Esophagus (tissue), 2 donors: ENCODE measurements around the gene DGCR6. TPM values are rescaled to one million over a fixed set of nuclear protein-coding genes. Genes with fewer than 3 reads are reported as not detected.
"Not testable (repeated sequence)": the region's sequence is repeated elsewhere in the genome, so short reads cannot be mapped to it uniquely, and the experiment has no call there.

Experiments used
- H3K27ac ChIP-seq, 2 donors: one replicate each; pipeline ENCODE4 v1.5.1; 2013; ENCODE audit warnings: low read depth in 2 of 2, mild to moderate bottlenecking in 2 of 2, inconsistent platforms in 1 of 2, low read length in 1 of 2, moderate library complexity in 1 of 2
- H3K27me3 ChIP-seq, 2 donors: one replicate each; pipeline ENCODE4 v1.6.1; 2013; ENCODE audit warnings: low read length in 2 of 2, control low read depth in 1 of 2, mild to moderate bottlenecking in 1 of 2; ENCODE audit not compliant: insufficient read depth in 2 of 2, control insufficient read depth in 1 of 2
- H3K36me3 ChIP-seq, 2 donors: one replicate each; pipeline ENCODE4 v1.6.1; 2013; ENCODE audit warnings: low read length in 1 of 2; ENCODE audit not compliant: control insufficient read depth in 2 of 2, insufficient read depth in 2 of 2
- H3K4me1 ChIP-seq, 2 donors: one replicate each; pipeline ENCODE4 v1.6.1; 2013; ENCODE audit warnings: low read length in 1 of 2; ENCODE audit not compliant: control insufficient read depth in 2 of 2, insufficient read depth in 2 of 2
- H3K4me3 ChIP-seq, 2 donors: one replicate each; pipeline ENCODE4 v1.5.1; 2013; ENCODE audit warnings: low read length in 2 of 2, mild to moderate bottlenecking in 2 of 2, low read depth in 1 of 2, moderate library complexity in 1 of 2
- H3K9me3 ChIP-seq, 2 donors: one replicate each; pipeline ENCODE4 v1.6.1; 2013; ENCODE audit warnings: mild to moderate bottlenecking in 2 of 2, low read depth in 1 of 2, low read length in 1 of 2, moderate library complexity in 1 of 2; ENCODE audit not compliant: control insufficient read depth in 2 of 2, insufficient read depth in 1 of 2
- WGBS, 2 donors: extraction: QIAGEN DNeasy Blood & Tissue Kit; methylation state at CpG; one replicate each; pipeline ENCODE4 v1.1.7; 2013; 5-methylcytosine and 5-hydroxymethylcytosine counted together
- polyA plus RNA-seq, 2 donors: library from polyadenylated mRNA; stranded (reverse); fragments of 200-250 nt; gene quantifications; one replicate each; pipeline ENCODE4 v1.2.3, GENCODE V29; 2013
- donor health status: healthy with polysubstance abuse.
- donor health status: Bipolar disorder and iron deficiency.

Gene DGCR6
- under 1 TPM; 0.57 to 0.68 TPM for polyA plus RNA-seq

- Histone ChIP-seq H3K36me3 (no peaks in the 10 kb centered on the region), H3K27ac (no peak within 1 kb of the TSS), H3K4me3 (no peak within 1 kb of the TSS), H3K9me3 (no peaks in the 10 kb centered on the region), H3K4me1 (no peaks in the 10 kb centered on the region), H3K27me3 (no peaks in the 10 kb centered on the region)
- WGBS, 2 donors = 11% methylated on average over 9 of the region's 77 CpGs; no CpG with 5 or more reads in 1 of the 2 donors
Measured at GRCh38 chr22:18905540-18906409, at the start of gene DGCR6. DGCR6 (plus strand) TSS chr22:18906320; CDS start chr22:18906375, 55 bp downstream.

GRCh38 chr22:18859314-18859713 lies 46.8 kb upstream of the DGCR6 start:
- not testable (repeated sequence) for H3K36me3 ChIP-seq, H3K4me1 ChIP-seq, H3K27ac ChIP-seq, H3K9me3 ChIP-seq, H3K27me3 ChIP-seq, H3K4me3 ChIP-seq
- 21 to 25% methylated on average over 3 of the region's 7 CpGs for WGBS, 2 donors

GRCh38 chr22:18881260-18881659 lies 24.9 kb upstream of the DGCR6 start:
- H3K4me1 ChIP-seq, H3K4me3 ChIP-seq, H3K36me3 ChIP-seq, H3K9me3 ChIP-seq, H3K27me3 ChIP-seq, H3K27ac ChIP-seq: not testable (repeated sequence)
- 28 to 39% methylated on average over 3 of the region's 3 CpGs for WGBS, 2 donors

GRCh38 chr22:18884465-18884864 lies 21.7 kb upstream of the DGCR6 start:
- not testable (repeated sequence) for H3K27me3 ChIP-seq, H3K36me3 ChIP-seq, H3K4me1 ChIP-seq, H3K9me3 ChIP-seq, H3K27ac ChIP-seq, H3K4me3 ChIP-seq
- WGBS, 2 donors = 86 to 89% methylated on average over 4 of the region's 4 CpGs

- Histone ChIP-seq H3K4me1 (no peaks in the 10 kb centered on the region), H3K27me3 (no peaks in the 10 kb centered on the region), H3K4me3 (no peak overlapping the region), H3K27ac (no peak overlapping the region), H3K36me3 (no peaks in the 10 kb centered on the region), H3K9me3 (no peaks in the 10 kb centered on the region)
- 38 to 63% methylated on average over 1 of the region's 8 CpGs for WGBS, 2 donors
Measured at GRCh38 chr22:18888115-18888514, 18.0 kb upstream of the DGCR6 start.

DNA sequence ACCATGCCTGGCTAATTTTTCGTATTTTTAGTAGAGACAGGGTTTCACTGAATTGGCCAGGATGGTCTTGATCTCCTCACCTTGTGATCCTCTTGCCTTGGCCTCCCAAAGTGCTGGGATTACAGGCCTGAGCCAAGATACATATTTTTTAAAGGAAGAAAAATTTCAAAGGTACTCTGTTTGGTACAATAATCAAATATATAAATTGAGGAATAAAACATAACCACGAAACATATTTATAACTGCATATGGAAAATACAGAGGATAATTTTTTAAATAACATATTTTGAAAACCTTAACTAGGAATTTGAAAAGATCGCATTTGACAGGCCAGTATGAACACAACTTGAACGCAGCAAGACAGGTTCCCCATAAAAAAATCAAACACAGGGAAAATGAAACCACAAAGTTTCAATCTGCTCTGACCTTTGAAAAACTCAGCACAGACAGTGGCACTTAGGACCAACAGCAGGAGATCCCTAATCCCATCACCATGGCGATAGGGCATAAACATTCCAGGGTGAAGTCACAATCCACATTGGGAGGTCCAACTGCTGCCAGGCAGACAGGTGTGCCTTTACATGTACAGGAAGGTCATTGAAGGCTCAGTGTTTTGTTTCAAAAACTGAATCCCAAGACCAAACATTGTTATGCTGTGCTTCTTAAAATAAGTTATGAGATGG lies 15.5 kb upstream of the DGCR6 start:
- H3K27ac ChIP-seq, H3K36me3 ChIP-seq, H3K9me3 ChIP-seq, H3K4me3 ChIP-seq, H3K4me1 ChIP-seq, H3K27me3 ChIP-seq: not testable (repeated sequence)
- WGBS, 2 donors = no CpG with 5 or more reads among the region's 5 CpGs

GRCh38 chr22:18893775-18894174 lies 12.3 kb upstream of the DGCR6 start:
- not testable (repeated sequence) for H3K9me3 ChIP-seq, H3K27me3 ChIP-seq, H3K4me1 ChIP-seq, H3K27ac ChIP-seq, H3K4me3 ChIP-seq, H3K36me3 ChIP-seq
- no CpG with 5 or more reads among the region's 4 CpGs for WGBS, 2 donors

- H3K4me1 ChIP-seq, H3K9me3 ChIP-seq, H3K27ac ChIP-seq, H3K4me3 ChIP-seq, H3K27me3 ChIP-seq, H3K36me3 ChIP-seq: not testable (repeated sequence)
- WGBS, 2 donors = 87% methylated on average over 6 of the region's 7 CpGs
Measured at GRCh38 chr22:18896037-18896657, 10.0 kb upstream of the DGCR6 start.

GRCh38 chr22:18906410-18906745 lies 258 bp downstream of the DGCR6 start:
- not testable (repeated sequence) for H3K27me3 ChIP-seq, H3K36me3 ChIP-seq, H3K27ac ChIP-seq, H3K9me3 ChIP-seq, H3K4me1 ChIP-seq, H3K4me3 ChIP-seq
- no CpG with 5 or more reads among the region's 36 CpGs for WGBS, 2 donors
